Stimulated activated CD4-positive, alpha-beta T cell treated with anti-CD3 and anti-CD28 coated beads, TNF-alpha, amount 100 ng/mL, for 1 hour (primary cell): ENCODE data around the gene TPRN.

Experiments
- DNase-seq, 3 donors: peaks; one replicate each; pipeline ENCODE4 v3.0.0-alpha.2; 2020; ENCODE audit warnings: low read depth in 3 of 3, low spot score in 1 of 3

Gene TPRN

DNA sequence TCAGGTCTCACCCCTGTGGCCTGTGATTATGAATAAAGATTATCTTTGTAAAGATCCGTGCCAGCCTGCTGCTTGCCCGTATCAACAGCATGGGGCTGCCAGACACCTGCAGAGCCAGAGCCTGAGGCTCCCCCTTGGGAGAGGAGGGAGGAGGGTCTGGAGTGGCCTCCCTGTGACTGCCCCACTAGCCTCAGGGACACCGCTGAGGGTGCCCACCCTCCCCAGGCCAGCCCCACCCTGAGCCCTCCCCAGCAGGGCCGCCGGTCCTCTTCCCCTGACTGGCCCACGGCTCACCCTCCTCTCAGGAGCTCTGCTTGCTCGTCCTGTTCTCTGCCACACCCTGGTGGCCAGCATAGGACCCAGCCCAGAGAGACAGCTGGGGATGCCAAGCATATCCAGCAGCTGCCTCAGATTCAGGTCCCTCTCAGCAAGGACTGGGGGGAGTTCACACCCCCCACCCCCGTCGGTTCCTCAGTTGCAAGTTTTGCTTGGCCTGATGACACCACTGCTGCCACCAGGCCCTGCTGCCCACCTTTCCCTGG is 10.2 kb downstream of the TPRN start:
- DNase-seq = no peak

GRCh38 chr9:137189297-137190295 is 10.9 kb downstream of the TPRN start:
- no peak for DNase-seq

GRCh38 chr9:137188490-137189296 is 11.8 kb downstream of the TPRN start, which contains the start of the genes ANAPC2 and SSNA1:
Gene ANAPC2 (minus strand): TSS chr9:137188560. CDS start chr9:137188532, 28 bp downstream.
Gene SSNA1 (plus strand): TSS chr9:137188676. CDS start chr9:137188727, 51 bp downstream.
- DNase-seq = peak; percentile 74 to 92 (median 85)

DNA sequence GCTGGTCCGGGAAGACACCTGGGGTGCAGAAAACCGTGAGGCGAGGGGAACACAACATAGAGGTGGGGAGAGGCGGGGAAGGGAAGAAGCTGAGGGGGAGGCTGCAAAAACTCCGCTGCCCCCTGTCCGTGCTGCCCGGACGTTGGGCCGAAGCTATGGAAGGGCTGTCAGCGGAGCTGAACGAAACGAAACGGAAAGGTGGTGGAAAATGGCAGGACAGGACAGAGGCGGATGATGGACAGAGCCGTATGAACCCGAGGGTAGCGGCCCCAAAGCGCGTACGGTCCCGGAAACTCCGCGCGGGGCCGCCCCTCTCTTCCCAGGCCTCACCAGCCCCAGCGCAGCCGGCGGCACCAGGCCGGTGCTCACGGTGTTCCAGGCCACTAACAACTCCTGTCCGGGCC is 12.5 kb downstream of the TPRN start:
- no peak for DNase-seq

DNA sequence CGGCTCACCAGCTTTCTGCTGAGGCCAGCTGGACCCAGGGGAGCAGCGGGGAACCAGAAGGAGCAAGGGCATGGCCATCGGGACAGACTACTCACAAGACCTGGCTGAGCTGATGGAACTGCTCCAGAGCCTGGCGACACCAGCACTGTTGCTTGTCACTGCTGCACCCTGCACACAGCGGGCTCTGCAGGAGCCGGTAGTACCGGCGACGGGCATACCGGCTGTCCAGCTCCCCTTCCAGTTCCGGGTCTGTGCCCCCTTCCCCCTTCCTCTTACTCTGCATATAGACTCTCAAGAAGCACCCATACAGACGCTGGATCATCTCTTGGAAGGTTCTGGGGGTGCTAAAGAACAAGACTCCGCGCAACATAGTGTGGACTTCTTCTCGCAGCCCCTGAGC is 13.2 kb downstream of the TPRN start:
- no peak for DNase-seq

DNA sequence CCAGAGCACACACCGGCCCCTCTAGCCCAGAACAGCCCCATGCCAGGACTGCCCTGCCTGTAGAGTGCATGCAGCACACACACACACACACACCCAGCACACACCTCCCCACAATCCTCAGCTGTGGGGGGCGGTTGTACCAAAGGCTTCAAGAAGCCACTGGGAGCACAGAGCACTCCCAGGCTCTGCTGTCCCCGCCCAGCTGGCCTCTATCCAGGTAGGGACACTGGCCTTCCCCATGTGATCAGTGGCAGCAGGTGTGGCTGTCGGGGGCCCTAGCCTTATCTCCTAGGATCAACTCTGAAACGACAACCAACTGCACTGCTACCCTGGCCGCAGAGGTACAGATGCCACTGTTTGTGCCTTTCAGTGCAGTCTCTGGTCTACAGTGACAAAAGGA is 14.2 kb downstream of the TPRN start:
- no peak for DNase-seq

GRCh38 chr9:137185921-137186320 is 14.6 kb downstream of the TPRN start:
- DNase-seq = no peak

GRCh38 chr9:137184881-137185660 is 15.5 kb downstream of the TPRN start:
- DNase-seq = no peak

DNA sequence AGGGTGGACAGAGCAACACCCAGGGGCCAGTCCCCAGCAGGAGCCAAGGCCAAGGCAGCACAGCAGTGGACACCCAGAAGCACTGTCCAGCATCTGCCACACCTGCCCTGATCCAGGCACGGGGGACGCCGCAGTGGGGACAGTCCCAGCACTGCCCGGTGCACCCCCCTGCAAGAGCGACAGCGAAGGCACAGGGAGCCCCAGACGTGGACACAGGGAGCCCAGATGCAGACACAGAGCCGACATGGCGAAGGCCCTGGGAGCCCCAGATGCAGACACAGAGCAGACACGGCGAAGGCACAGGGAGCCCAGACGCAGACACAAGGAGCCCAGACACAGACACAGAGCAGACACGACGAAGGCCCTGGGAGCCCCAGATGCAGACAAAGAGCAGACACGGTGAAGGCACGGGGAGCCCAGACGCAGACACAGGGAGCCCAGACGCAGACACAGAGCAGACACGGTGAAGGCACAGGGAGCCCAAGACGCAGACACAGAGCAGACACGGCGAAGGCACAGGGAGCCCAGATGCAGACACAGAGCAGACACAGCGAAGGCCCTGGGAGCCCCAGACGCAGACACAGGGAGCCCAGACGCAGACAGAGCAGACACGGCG is 16.5 kb downstream of the TPRN start:
- no peak for DNase-seq

DNA sequence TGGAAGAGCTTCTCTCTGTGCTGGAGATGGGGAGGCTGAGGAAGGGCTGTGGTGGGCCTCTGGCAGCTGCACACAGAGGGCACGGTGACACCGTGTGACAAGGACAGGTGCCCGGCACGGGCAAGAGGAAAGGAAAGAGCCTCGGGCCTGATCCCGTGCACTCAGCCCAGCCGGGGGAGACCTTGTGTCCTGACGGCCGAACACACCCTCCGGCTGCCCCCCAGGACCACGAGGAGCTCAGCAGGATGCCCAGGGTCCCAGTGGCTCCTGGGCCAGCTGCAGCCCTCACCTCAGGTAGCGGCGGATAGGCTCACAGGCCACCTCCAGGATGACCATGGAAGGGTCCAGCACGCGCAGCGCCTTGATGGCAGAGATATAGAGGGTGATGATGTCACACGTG is 17.7 kb downstream of the TPRN start:
- no peak for DNase-seq

DNA sequence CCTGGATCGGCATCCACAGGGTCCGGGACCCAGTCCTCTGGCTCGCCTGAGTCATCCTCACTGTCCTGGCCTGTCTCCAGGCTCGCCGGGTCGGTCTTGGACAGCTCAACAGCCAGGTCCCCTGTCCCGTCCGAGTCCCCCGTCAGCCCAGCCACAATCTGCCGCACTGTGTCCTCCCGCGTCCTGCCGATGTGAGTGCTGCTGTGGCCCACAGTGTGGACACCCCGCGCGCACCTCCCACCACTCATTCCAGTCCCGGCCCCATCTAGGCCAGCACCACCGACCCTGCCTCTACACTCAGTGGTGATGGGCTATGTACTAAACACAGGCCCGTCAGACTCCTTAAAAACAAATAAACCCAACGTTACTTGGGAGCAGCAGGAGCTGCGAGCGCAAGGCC is 18.9 kb downstream of the TPRN start:
- no peak for DNase-seq

DNA sequence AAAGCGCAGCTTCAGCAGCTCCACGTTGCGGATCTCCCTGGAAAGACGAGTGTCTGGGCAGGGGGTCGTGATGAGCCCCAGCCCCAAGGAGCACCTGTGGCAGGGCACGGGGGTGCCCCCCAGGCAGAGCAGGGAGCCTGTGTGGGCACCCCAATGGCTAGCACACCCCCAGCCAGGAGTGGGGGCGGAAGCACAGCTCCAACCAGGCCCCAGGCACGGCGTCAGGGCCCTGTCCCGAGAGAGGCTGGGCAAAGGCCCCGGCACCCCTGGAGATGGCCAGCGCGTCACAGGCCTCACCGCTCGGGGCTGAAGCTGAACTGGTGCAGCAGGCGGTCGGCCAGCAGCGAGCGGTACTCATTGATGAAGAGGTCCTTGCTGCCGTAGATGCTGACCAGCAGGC is 20.1 kb downstream of the TPRN start:
- no peak for DNase-seq

DNA sequence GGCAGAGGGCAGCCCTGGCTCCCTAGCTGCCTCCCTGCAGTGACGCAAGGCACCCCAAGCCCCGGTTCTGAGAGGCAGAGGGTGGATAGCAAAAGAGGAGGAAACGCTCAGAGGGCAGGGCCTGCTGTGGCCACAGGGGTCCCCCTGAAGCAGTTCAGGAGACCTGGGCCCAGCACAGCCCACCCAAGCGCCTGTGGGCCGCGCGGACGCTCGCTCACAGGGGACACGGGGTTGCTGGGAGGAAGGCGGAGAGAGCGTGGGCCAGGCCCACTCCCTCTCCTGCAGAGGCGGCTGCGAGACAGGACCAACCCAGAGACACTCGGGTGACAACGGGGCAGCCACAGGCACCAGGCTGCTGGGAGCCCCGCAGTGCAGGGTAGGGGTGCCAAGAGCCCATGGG is 20.8 kb downstream of the TPRN start:
- DNase-seq = no peak

DNA sequence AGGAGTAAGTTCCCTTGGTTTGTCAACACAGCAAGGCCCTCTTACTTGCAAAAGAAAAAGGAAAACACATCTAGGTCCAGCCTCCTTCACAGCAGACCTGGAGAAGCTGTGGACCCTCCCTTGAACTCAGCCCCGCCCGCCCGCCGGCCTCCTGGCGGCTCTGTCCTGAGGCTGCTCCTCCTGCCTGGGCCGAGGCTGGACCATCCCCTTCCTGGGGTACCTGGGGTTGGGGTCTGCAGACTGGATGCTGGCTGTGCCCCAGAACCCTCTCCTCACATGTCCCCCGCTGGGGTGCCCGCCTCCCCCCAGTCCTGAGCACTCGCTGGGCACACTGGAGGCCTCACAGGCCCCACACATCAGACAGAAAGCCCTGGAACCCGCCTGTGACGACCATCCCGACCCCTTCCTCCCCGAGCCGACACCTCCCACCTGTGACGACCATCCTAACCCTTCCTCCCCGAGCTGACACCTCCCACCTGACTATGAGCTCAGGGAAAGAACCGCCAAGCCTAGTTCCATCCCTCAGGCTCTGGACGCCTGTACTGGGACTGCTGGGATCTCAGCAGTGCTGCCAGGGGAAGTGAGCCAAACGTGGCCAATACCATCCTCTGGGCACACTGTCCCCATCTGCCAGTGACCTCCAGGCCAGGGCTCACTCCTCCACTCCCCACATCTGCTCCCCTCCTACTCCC is 21.5 kb downstream of the TPRN start:
- no peak for DNase-seq

- no peak for DNase-seq
These were observed 22.2 kb downstream of the TPRN start for GRCh38 chr9:137178201-137178938.

GRCh38 chr9:137176302-137177182 is 24.0 kb downstream of the TPRN start:
- DNase-seq = no peak

DNA sequence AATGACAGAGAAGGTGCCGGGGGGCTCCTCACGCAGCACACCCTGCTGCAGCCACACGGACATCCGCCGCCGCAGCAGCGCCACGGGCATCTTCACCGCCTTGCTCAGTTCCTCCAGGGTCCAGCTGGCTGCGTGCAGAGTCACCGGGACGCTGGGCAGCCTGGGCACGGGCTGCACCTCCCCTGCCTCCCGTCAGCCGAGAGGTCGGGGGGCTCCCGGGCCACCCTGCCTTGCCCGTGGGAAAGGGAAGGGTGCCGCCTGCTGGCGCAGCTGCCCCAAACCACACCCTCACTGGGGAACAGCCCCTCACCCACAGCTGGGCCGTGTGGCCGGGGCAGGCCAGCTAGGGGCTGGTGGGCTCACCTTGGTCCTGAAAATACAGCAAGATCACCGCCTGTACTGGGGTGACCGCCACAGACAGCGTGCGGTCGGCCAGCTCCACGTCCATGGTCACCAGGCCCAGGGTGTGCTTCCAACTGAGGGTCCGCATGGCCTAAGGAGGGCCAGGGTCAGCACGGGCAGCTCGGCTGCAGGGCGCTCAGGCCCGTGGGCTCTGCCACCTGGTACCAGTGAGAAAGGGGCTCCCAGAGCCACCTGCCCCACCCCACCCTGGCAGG is 25.1 kb downstream of the TPRN start:
- no peak for DNase-seq
